Tracheal epithelial cell (primary cell): Measurements from ENCODE around the gene SCAF11. TPM values are rescaled to one million over a fixed set of nuclear protein-coding genes. Genes with fewer than 3 reads are reported as not detected.

Source experiments
- total RNA-seq: library from RNA; depleted of rRNA; stranded (reverse); fragments of >200 nt; gene quantifications from 2 replicates; pipeline ENCODE4 v1.2.1, GENCODE V29; 2014

SCAF11 gene
- 25.8 and 43.1 TPM in 2 replicates for total RNA-seq

GRCh38 chr12:45990468-45991283 is at the start of gene SCAF11:
SCAF11 (minus strand) TSS chr12:45990574; CDS start chr12:45964167, 26,407 bp downstream.

